Measurements from ENCODE around the gene CBLC. TPM values are rescaled to one million over a fixed set of nuclear protein-coding genes. Genes with fewer than 3 reads are reported as not detected.
A peak's percentile ranks its signal among the peaks of the same experiment; 100 is the strongest.

Gene CBLC, protein sequence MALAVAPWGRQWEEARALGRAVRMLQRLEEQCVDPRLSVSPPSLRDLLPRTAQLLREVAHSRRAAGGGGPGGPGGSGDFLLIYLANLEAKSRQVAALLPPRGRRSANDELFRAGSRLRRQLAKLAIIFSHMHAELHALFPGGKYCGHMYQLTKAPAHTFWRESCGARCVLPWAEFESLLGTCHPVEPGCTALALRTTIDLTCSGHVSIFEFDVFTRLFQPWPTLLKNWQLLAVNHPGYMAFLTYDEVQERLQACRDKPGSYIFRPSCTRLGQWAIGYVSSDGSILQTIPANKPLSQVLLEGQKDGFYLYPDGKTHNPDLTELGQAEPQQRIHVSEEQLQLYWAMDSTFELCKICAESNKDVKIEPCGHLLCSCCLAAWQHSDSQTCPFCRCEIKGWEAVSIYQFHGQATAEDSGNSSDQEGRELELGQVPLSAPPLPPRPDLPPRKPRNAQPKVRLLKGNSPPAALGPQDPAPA
- not detected in 2 replicates for total RNA-seq

GRCh38 chr19:44777715-44778347 is at the start of gene CBLC:
Gene CBLC, plus strand, starts transcription at chr19:44777890. Its CDS starts 42 bp downstream, at chr19:44777932.
- DNase-seq, result no peak

- DNase-seq, result no peak
These were observed 49.5 kb upstream of the CBLC start for GRCh38 chr19:44728178-44728577.

GRCh38 chr19:44729516-44730033 is 48.1 kb upstream of the CBLC start:
- DNase-seq, result no peak

- no peak for DNase-seq
These were observed 46.6 kb upstream of the CBLC start for GRCh38 chr19:44731081-44731480.

GRCh38 chr19:44731622-44732021 is 46.1 kb upstream of the CBLC start:
- no peak for DNase-seq

- DNase-seq, result no peak
These were observed 45.3 kb upstream of the CBLC start for GRCh38 chr19:44732235-44733014.

DNA sequence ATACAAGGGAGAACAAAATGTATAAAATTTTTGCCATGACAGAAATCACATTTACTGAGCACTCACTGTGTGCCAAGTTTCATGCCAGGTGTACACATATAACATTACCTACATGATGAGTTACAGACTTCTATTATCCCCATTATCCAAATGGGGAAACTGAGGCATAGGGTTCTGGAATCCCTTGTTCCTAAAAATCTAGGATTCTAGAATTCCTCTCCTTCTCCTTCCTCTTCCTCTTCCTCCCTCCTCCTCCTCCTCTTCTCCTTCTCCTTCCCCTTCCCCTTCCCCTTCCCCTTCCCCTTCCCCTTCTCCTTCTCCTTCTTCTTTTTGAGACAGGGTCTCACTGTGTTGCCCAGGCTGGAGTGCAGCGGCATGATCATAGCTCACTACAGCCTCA is 43.3 kb upstream of the CBLC start:
- DNase-seq, result no peak

- no peak for DNase-seq
These were observed 42.7 kb upstream of the CBLC start for GRCh38 chr19:44735011-44735410.

DNA sequence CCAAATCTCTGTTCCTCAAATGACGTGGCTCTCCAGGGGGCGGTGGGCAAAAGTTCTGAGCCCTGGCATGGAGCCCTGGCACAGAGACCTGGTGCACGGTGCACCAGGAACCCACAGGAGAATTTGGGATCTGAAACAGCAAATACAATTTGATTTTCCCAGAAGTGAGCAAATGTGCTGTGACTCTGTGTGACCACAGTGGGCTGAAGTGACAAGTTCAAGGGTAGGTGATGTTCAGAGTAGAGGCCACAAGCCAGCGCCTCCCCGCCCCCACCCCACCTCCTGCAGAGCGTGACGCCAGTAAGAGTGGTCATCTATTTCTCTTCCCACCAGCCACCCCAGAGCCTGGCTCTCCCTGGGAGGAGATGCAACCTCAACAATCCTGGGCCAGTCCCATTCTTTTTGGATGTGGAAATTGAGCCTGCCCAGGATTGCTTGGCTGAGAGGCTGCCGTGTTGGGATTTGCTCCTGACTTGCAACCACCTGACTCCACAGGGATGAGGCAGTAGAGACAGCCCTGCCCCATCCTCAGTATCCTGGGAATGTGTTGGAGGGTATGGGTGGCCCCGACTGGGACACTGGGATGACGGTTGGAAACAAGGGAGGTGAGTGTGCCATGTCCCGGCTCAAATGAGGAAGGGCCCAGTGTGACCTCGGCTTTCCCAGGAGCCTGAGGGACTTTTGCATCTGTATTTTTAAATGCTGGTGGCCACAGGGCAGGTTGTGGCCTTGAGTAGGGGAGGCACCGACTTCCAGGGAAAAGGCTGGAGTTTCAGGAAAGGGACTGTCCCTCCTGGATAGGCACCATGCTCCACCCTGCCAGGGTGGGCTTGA is 40.2 kb upstream of the CBLC start:
- no peak for DNase-seq

GRCh38 chr19:44738136-44738535 is 39.6 kb upstream of the CBLC start:
- no peak for DNase-seq

GRCh38 chr19:44738603-44739558 is 38.8 kb upstream of the CBLC start:
- DNase-seq, result no peak

GRCh38 chr19:44740351-44740824 is 37.3 kb upstream of the CBLC start:
- no peak for DNase-seq

GRCh38 chr19:44741258-44741731 is 36.4 kb upstream of the CBLC start:
- peak; percentile 40 for DNase-seq

GRCh38 chr19:44741841-44742329 is 35.8 kb upstream of the CBLC start:
- DNase-seq, result peak; percentile 98

DNA sequence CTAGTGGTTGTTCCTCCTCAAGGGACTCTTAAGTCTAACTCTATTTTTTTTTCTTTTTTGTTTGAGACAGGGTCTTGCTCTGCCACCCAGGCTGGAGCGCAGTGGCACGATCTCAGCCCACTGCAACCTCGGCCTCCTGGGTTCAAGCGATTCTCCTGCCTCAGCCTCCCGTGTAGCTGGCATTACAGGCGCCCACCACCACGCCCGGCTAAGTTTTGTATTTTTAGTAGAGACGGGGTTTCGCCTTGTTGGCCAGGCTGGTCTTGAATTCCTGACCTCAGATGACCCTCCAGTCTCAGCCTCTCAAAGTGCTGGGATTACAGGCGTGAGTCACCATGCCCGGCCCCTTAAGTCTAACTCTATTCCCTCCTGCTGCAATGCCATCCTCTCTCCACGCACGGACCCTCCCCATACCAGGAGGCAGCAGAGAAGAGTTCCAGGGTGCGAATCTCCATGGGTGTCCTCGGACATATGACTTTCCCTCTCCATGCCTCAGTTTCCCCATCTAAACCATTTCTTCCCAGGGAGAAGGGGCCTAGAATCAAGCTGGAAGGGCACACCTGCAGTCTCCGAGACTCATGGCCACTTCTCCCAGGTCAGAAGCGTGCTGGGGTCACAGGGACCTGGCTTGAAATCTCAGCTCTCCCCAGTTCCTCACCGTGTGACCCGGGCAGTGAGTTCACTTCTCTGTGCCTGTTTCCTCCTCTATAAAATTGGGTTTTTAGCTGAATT is 35.2 kb upstream of the CBLC start:
- DNase-seq, result peak; percentile 57

GRCh38 chr19:44744871-44745332 is 32.8 kb upstream of the CBLC start:
- DNase-seq, result no peak

- DNase-seq, result no peak
These were observed 32.3 kb upstream of the CBLC start for GRCh38 chr19:44745341-44745831.

- DNase-seq, result no peak
These were observed 31.6 kb upstream of the CBLC start for GRCh38 chr19:44745887-44746600.

DNA sequence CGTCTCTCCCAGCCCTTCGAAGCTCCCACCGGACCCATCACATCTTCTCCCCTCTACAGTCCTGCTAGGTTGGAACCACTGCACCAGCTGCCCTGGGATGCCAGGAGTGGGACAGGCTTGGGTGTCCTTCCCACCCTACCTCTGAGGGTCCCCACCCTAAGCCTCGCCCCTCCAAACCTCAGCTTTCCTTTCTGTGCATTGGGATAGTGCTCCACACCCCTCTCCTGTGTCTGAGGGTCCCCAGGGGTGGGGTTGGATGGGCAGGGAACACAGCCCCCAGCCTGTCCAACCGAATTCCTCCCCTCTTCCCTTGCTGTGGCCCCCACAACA is 31.1 kb upstream of the CBLC start:
- no peak for DNase-seq

Measured in dermis blood vessel endothelial cell (primary cell).